Duodenal mucosa (tissue), 2 donors: ENCODE results near the gene ZFP14.
"Not testable (repeated sequence)": the region's sequence is repeated elsewhere in the genome, so short reads cannot be mapped to it uniquely, and the experiment has no call there.

Experiments used
- H3K27ac ChIP-seq: one replicate; pipeline ENCODE4 v1.7.0; 2013; ENCODE audit warnings: low read depth, low read length
- H3K27me3 ChIP-seq, 2 donors: one replicate each; pipeline ENCODE4 v1.7.0; 2013; ENCODE audit warnings: low read length in 2 of 2, control low read depth in 1 of 2; ENCODE audit not compliant: insufficient read depth in 2 of 2, control insufficient read depth in 1 of 2
- H3K36me3 ChIP-seq, 2 donors: one replicate each; pipeline ENCODE4 v1.7.0; 2013; ENCODE audit warnings: low read length in 2 of 2, control low read depth in 1 of 2; ENCODE audit not compliant: insufficient read depth in 2 of 2, control insufficient read depth in 1 of 2
- H3K4me1 ChIP-seq, 2 donors: one replicate each; pipeline ENCODE4 v1.7.0; 2013; ENCODE audit warnings: low read length in 2 of 2, control low read depth in 1 of 2; ENCODE audit not compliant: insufficient read depth in 2 of 2, control insufficient read depth in 1 of 2
- H3K4me3 ChIP-seq, 2 donors: one replicate each; pipeline ENCODE4 v1.7.0; 2013; ENCODE audit warnings: low read length in 2 of 2, low read depth in 1 of 2
- H3K9ac ChIP-seq, 2 donors: one replicate each; pipeline ENCODE4 v1.7.0; 2013; ENCODE audit warnings: low read length in 2 of 2, low read depth in 1 of 2
- H3K9me3 ChIP-seq, 2 donors: one replicate each; pipeline ENCODE4 v1.7.0; 2013; ENCODE audit warnings: low read length in 2 of 2, control low read depth in 1 of 2; ENCODE audit not compliant: control insufficient read depth in 1 of 2

ZFP14 gene

DNA sequence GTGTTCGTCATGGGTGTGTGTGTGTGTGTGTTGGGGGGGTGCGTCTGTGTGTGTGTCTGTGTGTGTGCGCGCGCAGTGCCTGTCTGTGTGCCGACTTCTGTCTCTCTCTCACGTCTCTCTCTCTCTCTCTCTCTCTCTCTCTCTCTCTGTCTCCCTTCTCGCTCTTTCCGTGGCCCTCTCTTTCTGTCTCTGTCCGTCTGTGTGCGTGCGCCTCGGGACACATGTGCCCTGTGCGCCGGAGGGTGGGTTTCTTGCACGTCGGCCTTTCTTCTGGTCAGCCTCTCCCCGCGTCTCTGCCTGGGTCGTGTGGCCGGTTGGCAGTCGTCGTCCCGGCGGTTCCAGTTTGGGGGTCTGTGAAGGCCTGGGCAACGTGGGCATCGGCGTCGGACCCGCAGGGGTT is 86.7 kb downstream of the ZFP14 start:
- not testable (repeated sequence) for H3K9me3 ChIP-seq, H3K27me3 ChIP-seq, H3K9ac ChIP-seq

More for the DNA sequence above, 86.7 kb downstream of the ZFP14 start:
- not testable (repeated sequence) for H3K4me1 ChIP-seq, H3K36me3 ChIP-seq, H3K27ac ChIP-seq, H3K4me3 ChIP-seq
